Right atrium auricular region (tissue), 2 donors: ENCODE results near the gene RSPH9. TPM values are rescaled to one million over a fixed set of nuclear protein-coding genes. Genes with fewer than 3 reads are reported as not detected.

Source experiments
- DNase-seq: peaks from one replicate; pipeline ENCODE4 v3.0.0-alpha.2; 2019; ENCODE audit warnings: low spot score
- H3K27ac ChIP-seq, 2 donors: fragments of 200-600 bp; sonication (generic); 1 replicate in 1 of 2; 2 replicates in 1 of 2; pipeline ENCODE4 v1.5.1; 2016 to 2019
- H3K27me3 ChIP-seq, 2 donors: fragments of 200-600 bp; sonication (generic); one replicate each; pipeline versions ENCODE4 v1.5.1 to v1.6.0; 2017 to 2019
- H3K36me3 ChIP-seq: fragments of 200-600 bp; sonication (generic); one replicate; pipeline ENCODE4 v1.5.1; 2016
- H3K4me1 ChIP-seq, 2 donors: fragments of 200-600 bp; sonication (generic); one replicate each; pipeline versions ENCODE4 v1.5.1 to v1.6.0; 2017 to 2019
- H3K4me3 ChIP-seq, 2 donors: fragments of 200-600 bp; sonication (generic); 1 replicate in 1 of 2; 2 replicates in 1 of 2; pipeline ENCODE4 v1.5.1; 2017 to 2019; ENCODE audit warnings: mild to moderate bottlenecking in 1 of 2, moderate library complexity in 1 of 2
- H3K9me3 ChIP-seq, 2 donors: fragments of 200-600 bp; sonication (generic); one replicate each; pipeline ENCODE4 v1.5.1; 2019
- CTCF ChIP-seq, 2 donors: fragments of 200-600 bp; sonication (generic); IDR thresholded peaks; one replicate each; pipeline ENCODE4 v1.5.1; 2019; ENCODE audit warnings: antibody characterized with exemption in 2 of 2
- total RNA-seq, 2 donors: library from RNA; depleted of rRNA; stranded (reverse); fragments of >200 nt; gene quantifications; one replicate each; pipeline ENCODE4 v1.1.0, GENCODE V29; 2016

The RSPH9 gene
- total RNA-seq, 2 donors from 2014 or later: 0.12 TPM; not detected in 1

- Histone ChIP-seq H3K27ac (no peak overlapping the region), H3K4me1 (no peaks in the 10 kb centered on the region), H3K9me3 (no peaks in the 10 kb centered on the region), H3K4me3 (no peak overlapping the region), H3K36me3 (peaks cover 21% of the 10 kb centered on the region), H3K27me3 (no peaks in the 10 kb centered on the region)
- no peak for DNase-seq
- no peak for TF ChIP-seq CTCF (IDR thresholded peaks at IDR 0.05)
These were observed 36.0 kb upstream of the RSPH9 start for GRCh38 chr6:43608807-43609206.

- DNase-seq: no peak
- no peak for TF ChIP-seq CTCF (IDR thresholded peaks at IDR 0.05)
- H3K27ac ChIP-seq: no peak overlapping the region
These were observed 35.4 kb upstream of the RSPH9 start for GRCh38 chr6:43609402-43609801.

GRCh38 chr6:43610431-43610830 is 34.4 kb upstream of the RSPH9 start:
- Histone ChIP-seq H3K9me3 (no peaks in the 10 kb centered on the region), H3K27ac (no peak overlapping the region), H3K36me3 (peaks cover 27% of the 10 kb centered on the region), H3K4me3 (no peak overlapping the region), H3K4me1 (no peaks in the 10 kb centered on the region), H3K27me3 (no peaks in the 10 kb centered on the region)
- TF ChIP-seq CTCF (IDR thresholded peaks at IDR 0.05): no peak
- DNase-seq: no peak

More at GRCh38 chr6:43609402-43609801, 35.4 kb upstream of the RSPH9 start:
- H3K4me1 ChIP-seq: no peaks in the 10 kb centered on the region
- peaks cover 27% of the 10 kb centered on the region for H3K36me3 ChIP-seq
- H3K27me3 ChIP-seq: no peaks in the 10 kb centered on the region
- no peak overlapping the region for H3K4me3 ChIP-seq
- H3K9me3 ChIP-seq: no peaks in the 10 kb centered on the region

GRCh38 chr6:43613721-43614395 is 31.0 kb upstream of the RSPH9 start:
- Histone ChIP-seq H3K9me3 (no peaks in the 10 kb centered on the region), H3K4me1 (no peaks in the 10 kb centered on the region), H3K27ac (no peak overlapping the region), H3K4me3 (no peak overlapping the region), H3K36me3 (peaks cover 27% of the 10 kb centered on the region), H3K27me3 (no peaks in the 10 kb centered on the region)
- no peak for TF ChIP-seq CTCF (IDR thresholded peaks at IDR 0.05)
- DNase-seq: no peak

- H3K36me3 ChIP-seq: peaks cover 27% of the 10 kb centered on the region
- H3K27me3 ChIP-seq: no peaks in the 10 kb centered on the region
- H3K4me1 ChIP-seq: no peaks in the 10 kb centered on the region
- no peak for DNase-seq
- TF ChIP-seq CTCF (IDR thresholded peaks at IDR 0.05): no peak
- no peaks in the 10 kb centered on the region for H3K9me3 ChIP-seq
- no peak overlapping the region for H3K27ac ChIP-seq
- no peak overlapping the region for H3K4me3 ChIP-seq
These were observed 30.5 kb upstream of the RSPH9 start for GRCh38 chr6:43614396-43614730.
